ENCODE data around the gene KPNA1. TPM values are rescaled to one million over a fixed set of nuclear protein-coding genes. Genes with fewer than 3 reads are reported as not detected.
A peak's percentile ranks its signal among the peaks of the same experiment; 100 is the strongest.

The KPNA1 gene
- total and polyA plus RNA-seq, 2 of the 13 experiments (the other 11 are each of a cell fraction or from before 2014, with no cell fraction given) = 15.4 to 30.0 TPM

DNA sequence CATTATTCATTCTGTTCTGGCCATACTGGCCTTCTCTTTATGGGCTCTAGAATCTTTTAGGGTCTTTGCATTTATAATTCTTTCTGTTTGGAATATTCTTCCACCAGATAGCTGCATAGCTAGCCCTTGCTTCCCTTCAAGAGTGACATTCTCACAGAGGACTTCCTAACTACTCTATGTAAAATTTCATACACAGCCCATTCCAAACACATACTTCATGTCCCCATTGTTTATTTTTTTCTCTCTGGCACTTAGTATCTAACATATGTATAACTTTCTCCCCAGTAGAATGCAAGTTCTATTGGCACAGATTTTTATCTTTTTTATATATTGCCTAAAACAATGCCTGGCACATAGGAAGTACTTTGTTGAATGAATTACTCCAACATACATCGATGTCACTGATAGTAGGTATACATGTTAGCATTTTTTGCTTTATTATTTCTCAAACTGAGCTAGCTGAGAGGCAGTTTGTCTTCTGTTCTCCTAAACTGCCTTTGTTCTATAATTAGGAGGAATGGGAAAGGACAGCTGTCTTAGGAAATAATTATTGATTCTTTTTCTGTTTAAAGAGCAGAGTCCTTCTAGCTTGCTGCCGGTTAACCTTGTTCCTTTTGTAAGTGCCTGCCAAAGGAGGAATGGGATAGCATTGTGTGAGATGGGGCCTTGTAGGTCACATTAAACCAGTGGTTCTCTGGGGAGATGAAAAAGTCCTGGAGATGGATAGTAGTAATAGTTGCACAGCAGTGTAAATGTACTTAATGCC is 122.9 kb downstream of the KPNA1 start (continued):
- TF ChIP-seq MXD3 (CRISPR knock-in tag; IDR thresholded peaks at IDR 0.05) = no peak
- TF ChIP-seq ZBTB21 (CRISPR knock-in tag; IDR thresholded peaks at IDR 0.05) = no peak
- TF ChIP-seq, protein P1, sequence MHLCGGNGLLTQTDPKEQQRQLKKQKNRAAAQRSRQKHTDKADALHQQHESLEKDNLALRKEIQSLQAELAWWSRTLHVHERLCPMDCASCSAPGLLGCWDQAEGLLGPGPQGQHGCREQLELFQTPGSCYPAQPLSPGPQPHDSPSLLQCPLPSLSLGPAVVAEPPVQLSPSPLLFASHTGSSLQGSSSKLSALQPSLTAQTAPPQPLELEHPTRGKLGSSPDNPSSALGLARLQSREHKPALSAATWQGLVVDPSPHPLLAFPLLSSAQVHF (CRISPR knock-in tag; IDR thresholded peaks at IDR 0.05) = no peak
- no peak for TF ChIP-seq GMEB2 (CRISPR knock-in tag; IDR thresholded peaks at IDR 0.05; ENCODE audit: low read depth)
- no peak for TF ChIP-seq TGIF2 (CRISPR knock-in tag; IDR thresholded peaks at IDR 0.05)
- no peak for TF ChIP-seq ZNF484 (CRISPR knock-in tag; IDR thresholded peaks at IDR 0.05; ENCODE audit: borderline replicate concordance, low read depth)
- peak; percentile 84; the same call in 1 of the 2 replicates for TF ChIP-seq ZNF335 (CRISPR knock-in tag; IDR thresholded peaks at IDR 0.05)
- no peak for TF ChIP-seq ZNF329 (CRISPR knock-in tag; IDR thresholded peaks at IDR 0.05; ENCODE audit: low read depth)
- TF ChIP-seq MIXL1 (CRISPR knock-in tag; IDR thresholded peaks at IDR 0.05) = peak; percentile 98
- TF ChIP-seq ZNF20 (CRISPR knock-in tag; IDR thresholded peaks at IDR 0.05) = no peak
- TF ChIP-seq KDM6A (CRISPR knock-in tag; IDR thresholded peaks at IDR 0.05; ENCODE audit: low read depth) = peak; percentile 70
- peak; percentile 25; the same call in 1 of the 2 replicates for TF ChIP-seq E2F1 (CRISPR knock-in tag; IDR thresholded peaks at IDR 0.05)
- TF ChIP-seq ZNF816 (CRISPR knock-in tag; IDR thresholded peaks at IDR 0.05; ENCODE audit: borderline replicate concordance) = no peak
- TF ChIP-seq ZNF10 (CRISPR knock-in tag; IDR thresholded peaks at IDR 0.05; ENCODE audit: borderline replicate concordance, low read depth) = no peak
- TF ChIP-seq ZBTB7B (CRISPR knock-in tag; IDR thresholded peaks at IDR 0.05) = no peak
- no peak for TF ChIP-seq TAF1 (CRISPR knock-in tag; IDR thresholded peaks at IDR 0.05)
- no peak for TF ChIP-seq ZBTB44 (CRISPR knock-in tag; IDR thresholded peaks at IDR 0.05)

All from HepG2 (cell line).